ENCODE data around the gene CD300C. TPM values are rescaled to one million over a fixed set of nuclear protein-coding genes. Genes with fewer than 3 reads are reported as not detected.
A peak's percentile ranks its signal among the peaks of the same experiment; 100 is the strongest.

CD300C gene
- total RNA-seq, 1 donor from 2014 or later: 0.16 TPM

DNA sequence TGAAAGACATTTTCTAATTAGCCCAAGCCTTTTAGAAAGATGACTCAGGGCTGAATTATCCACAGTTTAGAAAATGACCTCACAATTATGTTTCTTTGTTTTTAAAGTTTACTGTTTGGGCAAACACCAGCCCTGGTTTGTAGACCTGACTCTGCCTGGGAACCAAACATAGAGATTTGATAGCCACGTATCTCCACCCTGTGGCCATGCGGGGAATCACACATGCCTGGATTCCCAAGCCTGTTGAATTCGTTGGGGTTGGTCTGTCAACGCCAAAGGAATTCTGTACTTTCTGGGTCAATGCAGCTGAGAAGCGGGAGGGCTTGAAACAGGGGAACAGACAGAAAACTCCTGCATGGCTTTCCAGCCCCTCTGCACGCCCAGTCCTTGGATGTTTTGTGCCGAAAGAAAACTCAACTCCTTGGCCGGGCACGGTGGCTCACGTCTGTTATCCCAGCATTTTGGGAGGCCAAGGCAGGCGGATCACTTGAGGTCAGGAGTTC, 52.5 kb downstream of the CD300C start:
- no peaks in the 10 kb centered on the region for H3K36me3 Mint-ChIP-seq (ENCODE audit: low read depth)
- POLR2A ChIA-PET: no interaction called here

DNA sequence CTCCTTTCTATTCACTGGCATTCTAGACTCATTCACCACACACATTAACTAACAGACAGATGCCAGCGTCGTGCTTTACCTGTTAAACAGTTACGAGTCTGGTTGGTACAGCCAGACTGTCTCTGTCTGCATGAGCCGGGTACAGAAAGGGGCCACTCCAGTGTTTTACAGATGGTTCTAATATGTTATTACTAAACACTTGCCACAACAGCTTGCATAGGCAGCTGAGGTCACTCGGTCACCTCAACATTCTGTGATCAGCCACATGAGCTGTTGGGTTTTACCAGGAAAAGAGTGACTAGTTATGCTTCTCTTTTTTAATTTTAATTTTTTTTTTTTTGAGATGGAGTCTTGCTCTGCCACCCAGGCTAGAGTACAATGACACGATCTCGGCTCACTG, 54.3 kb downstream of the CD300C start:
- no peak for ATAC-seq (ENCODE audit: low read depth)
- Mint-ChIP-seq H3K27ac (no peak overlapping the region), H3K36me3 (ENCODE audit: low read depth) (no peaks in the 10 kb centered on the region), H3K27me3 (peaks cover 3% of the 10 kb centered on the region), H3K9me3 (no peaks in the 10 kb centered on the region), H3K4me1 (no peaks in the 10 kb centered on the region), H3K4me3 (no peak overlapping the region)
- intact Hi-C loops (cut with micrococcal nuclease): loop anchor here (2.0 kb wide), 1 partner anchor 41 kb away; no protein-coding TSS in a partner anchor
- TF ChIP-seq, protein P1, sequence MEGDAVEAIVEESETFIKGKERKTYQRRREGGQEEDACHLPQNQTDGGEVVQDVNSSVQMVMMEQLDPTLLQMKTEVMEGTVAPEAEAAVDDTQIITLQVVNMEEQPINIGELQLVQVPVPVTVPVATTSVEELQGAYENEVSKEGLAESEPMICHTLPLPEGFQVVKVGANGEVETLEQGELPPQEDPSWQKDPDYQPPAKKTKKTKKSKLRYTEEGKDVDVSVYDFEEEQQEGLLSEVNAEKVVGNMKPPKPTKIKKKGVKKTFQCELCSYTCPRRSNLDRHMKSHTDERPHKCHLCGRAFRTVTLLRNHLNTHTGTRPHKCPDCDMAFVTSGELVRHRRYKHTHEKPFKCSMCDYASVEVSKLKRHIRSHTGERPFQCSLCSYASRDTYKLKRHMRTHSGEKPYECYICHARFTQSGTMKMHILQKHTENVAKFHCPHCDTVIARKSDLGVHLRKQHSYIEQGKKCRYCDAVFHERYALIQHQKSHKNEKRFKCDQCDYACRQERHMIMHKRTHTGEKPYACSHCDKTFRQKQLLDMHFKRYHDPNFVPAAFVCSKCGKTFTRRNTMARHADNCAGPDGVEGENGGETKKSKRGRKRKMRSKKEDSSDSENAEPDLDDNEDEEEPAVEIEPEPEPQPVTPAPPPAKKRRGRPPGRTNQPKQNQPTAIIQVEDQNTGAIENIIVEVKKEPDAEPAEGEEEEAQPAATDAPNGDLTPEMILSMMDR (IDR thresholded peaks at IDR 0.05): no peak
- POLR2A ChIA-PET: no interaction called here
- CTCF ChIA-PET: interaction anchor here (0.6 to 1.3 kb wide), 7 partner anchors 10 to 281 kb away, joined by 3 read pairs; partner anchors contain the start of gene GPR142
- no peak for DNase-seq

More for the DNA sequence above, 52.5 kb downstream of the CD300C start:
- Mint-ChIP-seq H3K4me1 (no peaks in the 10 kb centered on the region), H3K27me3 (peaks cover 3% of the 10 kb centered on the region), H3K9me3 (no peaks in the 10 kb centered on the region), H3K27ac (no peak overlapping the region), H3K4me3 (no peak overlapping the region)
- intact Hi-C loops (cut with micrococcal nuclease): loop anchor here (1.0 to 2.0 kb wide), 4 partner anchors 36 to 125 kb away; no protein-coding TSS in a partner anchor
- CTCF ChIA-PET: interaction anchor here (1.0 to 2.0 kb wide), 3 partner anchors 114 to 126 kb away, joined by 3 to 5 read pairs (median 5); partner anchors contain the start of gene GPR142
- DNase-seq (peak; percentile 42), ATAC-seq (ENCODE audit: low read depth) (peak; percentile 75)
- TF ChIP-seq, protein P1 (IDR thresholded peaks at IDR 0.05): peak; percentile 62

Other genes with a start within 250 kb of the CD300C start
- not detected in 2 replicates for gene KIF19, start 219.9 kb downstream of the CD300C start, total RNA-seq
- not detected in 2 replicates for gene BTBD17, start 184.2 kb downstream of the CD300C start, total RNA-seq
- gene GPR142, start 178.6 kb downstream of the CD300C start, total RNA-seq: not detected in 2 replicates
- gene GPRC5C, start 114.0 kb downstream of the CD300C start, total RNA-seq: 14.0 and 17.0 TPM in 2 replicates
- 0.34 and 0.71 TPM in 2 replicates for gene CD300A, start 79.5 kb downstream of the CD300C start, total RNA-seq
- gene CD300LB, start 14.6 kb downstream of the CD300C start, total RNA-seq: not detected in 2 replicates
- gene CD300H, start 21.4 kb upstream of the CD300C start, total RNA-seq: not detected in 2 replicates
- gene CD300LD, start 46.2 kb upstream of the CD300C start, total RNA-seq: not detected in 2 replicates
- gene CD300E, start 77.6 kb upstream of the CD300C start, total RNA-seq: 0.09 and 0.29 TPM in 2 replicates
- gene CD300LF, start 166.8 kb upstream of the CD300C start, total RNA-seq: 0.12 and 0.33 TPM in 2 replicates
- gene RAB37, start 191.1 kb upstream of the CD300C start, total RNA-seq: 11.0 and 11.1 TPM in 2 replicates
- gene NHERF1, start 202.5 kb upstream of the CD300C start, total RNA-seq: 33.3 and 34.5 TPM in 2 replicates
- gene NAT9, start 230.2 kb upstream of the CD300C start, total RNA-seq: 59.4 and 79.7 TPM in 2 replicates